Measurements from ENCODE around the gene PELI1. TPM values are rescaled to one million over a fixed set of nuclear protein-coding genes. Genes with fewer than 3 reads are reported as not detected.

The PELI1 gene
- total RNA-seq, 1 donor from 2014 or later = 60.4 TPM

DNA sequence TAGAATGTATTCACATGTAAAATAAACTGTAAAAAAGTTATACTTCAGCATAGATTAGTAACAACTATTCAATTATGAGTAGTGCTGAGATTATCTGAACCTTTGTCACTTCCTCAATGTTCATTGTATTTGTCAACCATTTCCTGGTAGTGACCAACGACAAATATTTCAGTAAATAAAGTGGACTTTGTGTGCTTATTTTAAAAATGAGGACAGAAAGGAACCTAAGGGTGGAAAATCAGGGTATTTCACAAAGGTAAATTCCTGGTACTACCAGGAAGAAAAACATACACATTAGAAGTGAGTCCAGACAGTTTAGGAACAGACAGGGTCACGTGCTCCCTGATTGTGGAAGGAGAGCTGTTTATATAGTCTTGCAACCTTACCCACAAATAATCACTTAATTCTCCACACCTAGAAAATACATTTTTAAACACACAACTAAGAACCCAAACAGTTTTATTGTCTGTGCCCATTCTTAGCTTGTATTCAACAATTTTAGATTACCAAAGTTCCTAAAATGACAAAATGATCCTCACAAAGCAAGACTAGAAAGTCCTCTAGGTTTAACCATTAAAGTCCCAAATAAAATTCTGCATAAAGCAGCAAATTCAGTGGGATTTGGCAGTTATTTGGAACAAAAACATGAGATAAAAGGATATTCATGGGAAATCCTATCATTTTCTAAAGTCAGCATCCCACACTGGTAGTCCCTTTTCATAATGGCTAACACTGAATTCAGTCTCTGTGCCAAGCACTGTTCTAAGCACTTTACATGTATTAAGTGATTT, 28.2 kb downstream of the PELI1 start:
- TF ChIP-seq, protein P1, sequence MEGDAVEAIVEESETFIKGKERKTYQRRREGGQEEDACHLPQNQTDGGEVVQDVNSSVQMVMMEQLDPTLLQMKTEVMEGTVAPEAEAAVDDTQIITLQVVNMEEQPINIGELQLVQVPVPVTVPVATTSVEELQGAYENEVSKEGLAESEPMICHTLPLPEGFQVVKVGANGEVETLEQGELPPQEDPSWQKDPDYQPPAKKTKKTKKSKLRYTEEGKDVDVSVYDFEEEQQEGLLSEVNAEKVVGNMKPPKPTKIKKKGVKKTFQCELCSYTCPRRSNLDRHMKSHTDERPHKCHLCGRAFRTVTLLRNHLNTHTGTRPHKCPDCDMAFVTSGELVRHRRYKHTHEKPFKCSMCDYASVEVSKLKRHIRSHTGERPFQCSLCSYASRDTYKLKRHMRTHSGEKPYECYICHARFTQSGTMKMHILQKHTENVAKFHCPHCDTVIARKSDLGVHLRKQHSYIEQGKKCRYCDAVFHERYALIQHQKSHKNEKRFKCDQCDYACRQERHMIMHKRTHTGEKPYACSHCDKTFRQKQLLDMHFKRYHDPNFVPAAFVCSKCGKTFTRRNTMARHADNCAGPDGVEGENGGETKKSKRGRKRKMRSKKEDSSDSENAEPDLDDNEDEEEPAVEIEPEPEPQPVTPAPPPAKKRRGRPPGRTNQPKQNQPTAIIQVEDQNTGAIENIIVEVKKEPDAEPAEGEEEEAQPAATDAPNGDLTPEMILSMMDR (IDR thresholded peaks at IDR 0.05) = no peak
- TF ChIP-seq POLR2AphosphoS5 (IDR thresholded peaks at IDR 0.05; ENCODE audit: insufficient read depth in 1 of 2, low read depth in 1 of 2) = no peak
- no peak for TF ChIP-seq POLR2A (IDR thresholded peaks at IDR 0.05)
- no peak for DNase-seq (ENCODE audit: extremely low spot score in 2 of 2)
- Histone ChIP-seq H3K27ac (no peak overlapping the region), H3K4me3 (no peak overlapping the region), H3K4me1 (peaks cover 63% of the 10 kb centered on the region), H3K36me3 (no peaks in the 10 kb centered on the region), H3K27me3 (no peaks in the 10 kb centered on the region), H3K9me3 (no peaks in the 10 kb centered on the region)
- intact Hi-C loops (cut with DNase I) = no loop called here

DNA sequence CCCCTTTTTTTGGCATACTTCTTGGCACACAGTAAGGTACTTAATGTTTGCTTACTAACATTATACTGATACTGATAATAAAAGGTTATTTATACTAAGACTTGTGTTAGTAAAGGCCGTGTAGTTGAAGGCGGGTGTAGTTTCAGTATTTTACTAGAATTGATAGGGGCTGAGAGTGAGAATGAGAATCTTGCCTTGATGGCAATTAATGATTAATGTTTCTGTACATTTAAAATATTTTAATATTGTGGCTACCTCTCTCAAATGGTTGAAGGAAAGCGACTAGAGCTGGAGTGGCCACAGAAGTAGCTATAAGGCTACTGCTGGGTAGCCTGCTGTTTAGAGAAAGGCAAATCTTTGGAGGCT, 29.3 kb downstream of the PELI1 start:
- no peaks in the 10 kb centered on the region for H3K9me3 ChIP-seq
- intact Hi-C loops (cut with DNase I) = no loop called here
- DNase-seq (ENCODE audit: extremely low spot score in 2 of 2) = no peak
- H3K4me3 ChIP-seq = no peak overlapping the region
- peaks cover 58% of the 10 kb centered on the region for H3K4me1 ChIP-seq
- no peaks in the 10 kb centered on the region for H3K27me3 ChIP-seq
- TF ChIP-seq POLR2A (IDR thresholded peaks at IDR 0.05) (no peak), POLR2AphosphoS5 (IDR thresholded peaks at IDR 0.05; ENCODE audit: insufficient read depth in 1 of 2, low read depth in 1 of 2) (no peak)
- TF ChIP-seq, protein P1 (IDR thresholded peaks at IDR 0.05) = no peak
- H3K36me3 ChIP-seq = no peaks in the 10 kb centered on the region
- peak overlapping the region; percentile 14 for H3K27ac ChIP-seq

DNA sequence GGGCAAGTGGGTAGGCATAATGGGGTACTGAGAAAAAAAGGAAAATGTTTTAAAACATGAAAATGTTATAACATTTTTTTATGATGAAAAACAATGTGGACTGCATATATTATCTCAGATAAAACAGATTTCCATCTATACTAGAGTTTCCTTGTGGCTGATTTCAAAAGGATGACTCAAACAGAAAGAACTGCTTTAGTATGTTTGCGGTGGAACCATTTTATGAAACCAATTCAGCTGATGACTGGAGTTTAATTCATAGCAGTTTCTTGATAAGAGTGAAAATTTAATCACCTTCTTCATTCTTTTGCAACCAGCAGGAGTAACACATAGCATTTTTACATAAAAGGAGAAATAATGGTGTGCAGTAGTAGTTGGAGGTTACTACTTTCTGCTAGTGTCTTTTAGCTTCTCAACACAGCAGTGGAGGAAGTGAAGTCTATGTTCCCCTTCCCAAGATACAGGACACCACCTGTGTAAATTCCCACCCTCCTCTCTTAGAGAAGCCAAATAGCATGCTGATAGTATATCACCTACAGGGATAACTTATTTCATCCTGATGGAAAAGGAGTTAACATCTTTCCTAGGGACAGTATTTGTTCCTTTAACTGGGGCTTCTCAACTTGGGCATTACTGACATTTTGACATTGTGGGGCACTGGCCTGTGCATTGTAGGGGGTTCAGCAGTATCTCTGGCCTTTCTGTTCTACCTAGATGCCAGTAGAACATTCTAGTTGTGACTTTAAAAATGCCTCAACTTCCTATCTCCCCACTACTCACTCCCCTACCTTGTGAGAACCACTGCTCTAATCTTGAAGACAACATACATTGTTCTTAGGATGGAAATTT, 29.9 kb downstream of the PELI1 start:
- intact Hi-C loops (cut with DNase I) = no loop called here
- Histone ChIP-seq H3K27me3 (no peaks in the 10 kb centered on the region), H3K4me1 (peaks cover 56% of the 10 kb centered on the region), H3K27ac (peak overlapping the region; percentile 14), H3K36me3 (no peaks in the 10 kb centered on the region), H3K4me3 (no peak overlapping the region), H3K9me3 (no peaks in the 10 kb centered on the region)
- DNase-seq (ENCODE audit: extremely low spot score in 2 of 2) = no peak
- TF ChIP-seq POLR2AphosphoS5 (IDR thresholded peaks at IDR 0.05; ENCODE audit: insufficient read depth in 1 of 2, low read depth in 1 of 2) (peak in 1 of 2 donors; percentile 59), POLR2A (IDR thresholded peaks at IDR 0.05) (no peak)

DNA sequence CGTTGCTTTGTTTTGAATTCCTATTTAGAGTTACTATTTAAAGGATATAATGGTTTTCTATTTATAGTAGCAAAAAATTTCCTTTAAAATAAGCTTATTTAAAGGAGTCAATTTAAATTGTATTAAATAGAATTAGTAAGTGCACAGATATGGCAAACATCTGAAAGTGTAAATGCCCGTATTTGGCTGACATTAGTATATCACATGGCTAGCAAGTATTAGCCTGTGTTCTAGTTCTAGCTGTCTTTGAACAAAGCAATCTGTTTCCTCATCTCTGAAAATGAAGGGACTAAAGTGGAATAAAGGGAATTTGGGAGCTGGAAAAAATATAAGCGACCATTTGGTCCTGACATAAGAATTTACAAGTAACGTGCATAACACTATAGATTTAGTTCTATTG, 32.2 kb downstream of the PELI1 start:
- peaks cover 68% of the 10 kb centered on the region for H3K4me1 ChIP-seq
- H3K36me3 ChIP-seq = peaks cover 0 to 11% of the 10 kb centered on the region in 2 donors
- TF ChIP-seq POLR2AphosphoS5 (IDR thresholded peaks at IDR 0.05; ENCODE audit: insufficient read depth in 1 of 2, low read depth in 1 of 2) (no peak), POLR2A (IDR thresholded peaks at IDR 0.05) (no peak)
- TF ChIP-seq, protein P1 (IDR thresholded peaks at IDR 0.05) = no peak
- no peak overlapping the region for H3K27ac ChIP-seq
- intact Hi-C loops (cut with DNase I) = no loop called here
- no peaks in the 10 kb centered on the region for H3K9me3 ChIP-seq
- no peak overlapping the region for H3K4me3 ChIP-seq
- no peak for DNase-seq (ENCODE audit: extremely low spot score in 2 of 2)
- no peaks in the 10 kb centered on the region for H3K27me3 ChIP-seq

DNA sequence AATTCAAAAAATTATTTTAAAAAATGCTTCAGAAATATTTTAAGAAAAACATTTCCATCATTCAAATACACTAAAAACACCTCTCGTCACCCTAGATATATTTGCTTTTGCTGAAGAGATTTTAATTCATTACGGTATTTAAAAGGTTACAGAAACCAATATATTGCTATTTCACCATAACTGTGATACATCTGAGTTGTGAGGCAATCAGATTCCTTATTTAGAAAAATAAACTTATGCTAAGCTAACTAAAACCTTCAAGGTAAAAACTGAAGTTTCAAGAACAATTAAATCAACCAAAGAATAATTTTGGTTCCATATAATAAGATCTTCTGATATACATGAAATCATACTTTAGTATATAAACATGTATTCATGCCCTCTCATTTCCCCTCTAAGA, 32.8 kb downstream of the PELI1 start:
- no peak for DNase-seq (ENCODE audit: extremely low spot score in 2 of 2)
- H3K27ac ChIP-seq = no peak overlapping the region
- intact Hi-C loops (cut with DNase I) = no loop called here
- H3K4me1 ChIP-seq = peaks cover 64% of the 10 kb centered on the region
- H3K27me3 ChIP-seq = no peaks in the 10 kb centered on the region
- TF ChIP-seq POLR2A (IDR thresholded peaks at IDR 0.05) (no peak), POLR2AphosphoS5 (IDR thresholded peaks at IDR 0.05; ENCODE audit: insufficient read depth in 1 of 2, low read depth in 1 of 2) (no peak)
- TF ChIP-seq, protein P1 (IDR thresholded peaks at IDR 0.05) = no peak
- peaks cover 0 to 15% of the 10 kb centered on the region in 2 donors for H3K36me3 ChIP-seq
- H3K9me3 ChIP-seq = no peaks in the 10 kb centered on the region
- H3K4me3 ChIP-seq = no peak overlapping the region

Measured in vagina (tissue), 2 donors.